Posterior cingulate gyrus (tissue), 11 donors: ENCODE data around the gene CLEC4E.
"Not testable (repeated sequence)": the region's sequence is repeated elsewhere in the genome, so short reads cannot be mapped to it uniquely, and the experiment has no call there.

Experiments used
- DNase-seq, 10 donors: peaks; one replicate each; pipeline versions ENCODE4 v3.0.0 to v3.0.0-alpha.2; 2020 to 2021; ENCODE audit warnings: mixed read lengths in 3 of 10
- intact Hi-C: fragments of 100-400 bp; cut with DNase I; formaldehyde crosslinking; loops from one replicate; pipeline ENCODE4 v1.15.1; 2023

Gene CLEC4E, protein sequence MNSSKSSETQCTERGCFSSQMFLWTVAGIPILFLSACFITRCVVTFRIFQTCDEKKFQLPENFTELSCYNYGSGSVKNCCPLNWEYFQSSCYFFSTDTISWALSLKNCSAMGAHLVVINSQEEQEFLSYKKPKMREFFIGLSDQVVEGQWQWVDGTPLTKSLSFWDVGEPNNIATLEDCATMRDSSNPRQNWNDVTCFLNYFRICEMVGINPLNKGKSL

DNA sequence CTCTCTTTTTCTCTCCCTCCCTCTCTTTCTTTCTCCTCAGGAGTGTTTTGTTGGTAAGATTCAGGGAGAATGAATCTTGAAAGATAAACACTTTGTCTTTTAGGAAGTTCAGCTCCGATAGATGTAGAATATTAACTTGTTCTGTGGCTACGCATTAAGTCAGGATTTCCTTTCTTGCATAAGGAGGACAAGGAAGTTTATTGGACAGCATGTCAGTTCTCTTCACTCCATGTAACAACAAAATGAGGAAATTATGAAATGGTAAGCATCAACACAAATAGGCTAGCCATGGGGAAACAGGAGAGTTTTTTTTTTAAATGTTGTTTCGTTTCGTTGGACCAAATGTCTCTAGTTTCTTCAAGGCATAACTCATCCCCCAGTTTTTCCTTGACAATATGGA, at the start of gene CLEC4E:
CLEC4E (minus strand) TSS at position 75 of the 400 bp plus-strand sequence. CDS start 108 bp downstream, outside the sequence.
- intact Hi-C loops, result loop anchor here (10.0 kb wide), 1 partner anchor 504 kb away; no protein-coding TSS in a partner anchor
- DNase-seq, result not testable (repeated sequence)

DNA sequence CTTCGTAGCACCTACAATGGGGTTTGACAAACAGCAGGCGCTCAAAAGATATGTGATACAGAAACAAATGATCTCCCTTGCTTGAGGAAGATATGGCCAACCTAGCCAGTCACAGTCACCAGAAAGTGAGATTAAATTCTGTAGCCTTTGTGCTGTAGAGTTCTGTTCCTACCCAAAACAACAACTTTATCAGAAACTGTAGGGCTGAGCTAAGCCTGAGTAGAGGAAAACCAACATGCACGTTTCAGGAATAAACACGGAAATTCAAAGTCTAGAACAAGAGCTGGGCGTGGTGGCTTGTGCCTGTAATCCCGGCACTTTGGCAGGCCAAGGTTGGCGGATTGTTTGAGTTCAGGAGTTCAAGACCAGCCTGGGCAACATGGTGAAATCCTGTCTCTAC, 49.0 kb upstream of the CLEC4E start:
- intact Hi-C loops, result no loop called here

DNA sequence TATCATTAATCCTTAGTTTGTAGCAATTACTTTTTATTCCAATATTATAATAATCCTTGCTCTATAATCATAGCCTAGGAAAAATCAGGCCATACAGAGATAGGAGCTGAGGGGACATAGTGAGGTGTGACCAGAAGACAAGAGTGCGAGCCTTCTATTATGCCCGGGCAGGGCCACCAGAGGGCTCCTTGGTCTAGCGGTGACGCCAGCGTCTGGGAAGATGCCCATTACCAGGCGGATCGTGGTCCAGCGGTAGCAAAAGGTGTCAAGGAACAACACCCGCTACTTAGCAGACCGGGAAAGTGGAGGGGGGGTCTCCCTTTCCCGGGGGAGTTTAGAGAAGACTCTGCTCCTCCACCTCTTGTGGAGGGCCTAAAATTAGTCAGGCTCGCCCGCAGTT, 43.8 kb upstream of the CLEC4E start:
- intact Hi-C loops, DNase-seq: not testable (repeated sequence)

More for the DNA sequence above, 49.0 kb upstream of the CLEC4E start:
- no peak for DNase-seq

DNA sequence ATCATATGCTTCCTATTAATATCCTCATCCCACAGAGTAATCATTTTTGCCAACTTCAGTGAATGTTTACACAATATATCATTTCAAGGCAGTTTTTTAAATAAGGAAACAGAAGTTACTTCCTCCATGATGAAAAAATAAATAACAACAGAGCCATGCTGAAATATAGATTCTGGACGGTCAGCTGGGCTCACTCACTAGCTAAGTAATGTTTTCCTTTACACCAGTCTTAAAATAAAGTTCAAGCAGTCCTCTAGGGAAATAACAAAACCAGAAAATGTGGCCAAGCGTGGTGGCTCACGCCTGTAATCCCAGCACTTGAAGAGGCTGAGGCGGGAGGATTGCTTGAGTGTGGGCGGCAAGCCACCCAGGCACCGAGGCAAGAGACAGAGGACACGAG, 43.3 kb upstream of the CLEC4E start:
- DNase-seq, result peak in 6 of 10 donors; percentile 15 to 87 (median 62)
- intact Hi-C loops, result no loop called here

DNA sequence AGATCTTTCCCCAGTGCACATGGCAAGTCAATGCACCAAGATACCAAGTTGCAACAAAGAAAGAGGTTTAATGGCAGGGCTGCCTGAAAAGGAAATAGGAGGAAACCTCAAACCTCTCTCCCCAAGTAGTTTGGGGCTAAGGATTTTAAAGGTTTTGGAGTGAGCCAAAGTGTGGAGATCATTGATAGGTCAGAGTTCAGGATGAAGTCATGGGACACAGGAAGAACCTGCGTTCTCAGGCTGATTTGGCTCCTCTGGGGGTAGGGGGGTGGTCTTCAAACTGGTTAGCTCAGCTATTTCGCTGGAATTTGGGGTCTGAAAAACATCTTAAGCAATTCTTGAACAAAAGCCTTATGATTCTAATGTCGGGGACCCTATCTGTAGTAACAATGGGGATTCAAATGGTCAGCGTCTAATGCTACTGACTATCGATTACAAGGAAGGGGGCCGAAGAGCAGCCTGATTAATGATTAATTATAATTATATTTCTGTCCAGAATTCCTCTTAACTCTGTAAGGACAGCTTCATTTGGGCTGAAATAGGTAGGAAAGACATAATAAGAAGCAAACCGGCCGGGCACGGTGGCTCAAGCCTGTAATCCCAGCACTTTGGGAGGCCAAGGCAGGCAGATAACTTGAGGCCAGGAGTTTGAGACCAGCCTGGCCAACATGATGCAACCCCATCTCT, 40.5 kb upstream of the CLEC4E start:
- DNase-seq, result no peak
- intact Hi-C loops, result no loop called here

DNA sequence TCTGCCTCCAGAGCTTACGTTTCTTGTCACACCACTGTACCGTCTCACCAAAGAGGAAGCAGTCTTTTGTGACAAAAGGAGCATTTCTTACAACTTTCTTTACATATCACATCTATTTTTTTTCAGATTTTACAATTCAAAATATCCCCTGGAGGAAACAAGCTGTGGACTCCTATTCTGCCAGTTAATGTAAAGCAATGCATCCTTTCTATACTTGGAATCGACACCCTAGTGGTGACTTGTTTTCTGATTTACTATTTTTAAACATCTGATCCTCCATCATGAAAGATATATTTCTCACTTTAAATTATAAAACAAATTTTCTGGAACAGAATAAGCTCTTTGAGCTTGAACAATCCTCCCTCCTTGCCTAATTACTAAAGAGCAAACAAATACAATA, 37.2 kb upstream of the CLEC4E start:
- DNase-seq, result no peak
- intact Hi-C loops, result no loop called here

DNA sequence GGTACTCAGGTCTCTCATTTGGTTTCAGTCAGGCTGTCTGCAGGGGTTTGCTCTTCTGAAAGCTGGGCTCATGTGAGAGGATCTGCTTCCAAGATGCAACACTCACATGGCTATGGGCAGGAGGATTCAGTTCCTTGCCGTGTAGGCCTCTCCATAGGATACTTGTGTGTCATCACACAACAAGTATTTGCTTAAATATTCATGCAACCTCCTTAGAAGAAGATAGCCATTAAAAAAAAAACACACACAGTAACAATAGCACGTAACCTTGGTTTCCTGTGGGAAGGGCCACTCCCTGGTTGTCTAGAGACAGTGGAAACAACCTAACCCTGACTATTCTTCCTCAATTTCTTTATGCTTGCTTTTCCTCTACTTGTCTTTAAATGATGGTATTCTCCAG, 31.8 kb upstream of the CLEC4E start:
- intact Hi-C loops, result no loop called here
- DNase-seq, result no peak

DNA sequence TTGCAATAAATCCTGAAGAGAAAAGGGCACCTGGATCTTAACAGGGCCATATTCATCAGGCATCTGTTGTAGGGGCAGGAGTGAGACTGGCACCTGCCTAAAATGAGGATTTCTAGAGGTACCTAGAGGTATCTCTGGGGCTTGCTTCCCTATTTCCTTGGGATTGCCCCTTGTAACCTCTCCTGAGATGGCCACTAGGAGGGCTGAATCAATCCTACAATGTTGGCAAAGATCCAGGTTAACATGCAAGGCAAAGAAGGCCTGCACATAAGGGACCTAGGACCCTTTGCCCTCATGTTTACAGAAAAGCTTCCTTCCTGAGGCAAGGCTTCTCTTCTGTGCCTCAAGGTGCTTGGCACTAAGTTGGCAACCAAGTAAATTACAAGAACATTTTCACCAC, 25.8 kb upstream of the CLEC4E start:
- intact Hi-C loops, result no loop called here
- no peak for DNase-seq

DNA sequence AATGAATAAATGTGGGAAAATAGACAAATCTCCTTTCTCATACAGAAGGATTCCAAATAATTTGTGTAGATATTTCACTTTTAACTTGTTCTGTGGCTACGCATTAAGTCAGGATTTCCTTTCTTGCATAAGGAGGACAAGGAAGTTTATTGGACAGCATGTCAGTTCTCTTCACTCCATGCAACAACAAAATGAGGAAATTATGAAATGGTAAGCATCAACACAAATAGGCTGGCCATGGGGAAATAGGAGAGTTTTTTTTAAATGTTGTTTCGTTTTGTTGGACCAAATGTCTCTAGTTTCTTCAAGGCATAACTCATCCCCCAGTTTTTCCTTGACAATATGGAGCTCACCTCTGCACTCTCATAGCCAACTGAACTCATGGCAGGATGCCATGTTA, 25.3 kb upstream of the CLEC4E start:
- intact Hi-C loops, DNase-seq: not testable (repeated sequence)

DNA sequence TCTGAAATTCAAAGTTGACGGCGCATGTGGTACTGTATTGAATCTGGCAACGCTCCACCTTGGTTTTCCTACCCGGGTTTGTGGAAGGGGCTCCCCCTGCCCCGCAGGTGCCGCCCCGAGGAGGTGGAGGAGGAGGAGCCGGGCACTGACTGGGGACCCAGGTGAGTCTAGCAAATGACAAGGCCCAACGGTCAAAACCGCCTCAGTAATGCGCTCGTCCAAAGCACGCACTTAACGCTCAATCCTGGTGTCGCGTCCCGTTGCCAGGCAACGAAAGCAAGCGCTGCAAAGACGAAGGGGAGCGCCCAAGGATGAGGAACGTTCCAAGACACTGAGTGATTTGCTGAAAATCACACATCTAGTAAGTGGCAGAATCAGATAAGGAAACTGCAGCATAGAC, 24.0 kb upstream of the CLEC4E start:
- DNase-seq, result no peak
- intact Hi-C loops, result no loop called here

DNA sequence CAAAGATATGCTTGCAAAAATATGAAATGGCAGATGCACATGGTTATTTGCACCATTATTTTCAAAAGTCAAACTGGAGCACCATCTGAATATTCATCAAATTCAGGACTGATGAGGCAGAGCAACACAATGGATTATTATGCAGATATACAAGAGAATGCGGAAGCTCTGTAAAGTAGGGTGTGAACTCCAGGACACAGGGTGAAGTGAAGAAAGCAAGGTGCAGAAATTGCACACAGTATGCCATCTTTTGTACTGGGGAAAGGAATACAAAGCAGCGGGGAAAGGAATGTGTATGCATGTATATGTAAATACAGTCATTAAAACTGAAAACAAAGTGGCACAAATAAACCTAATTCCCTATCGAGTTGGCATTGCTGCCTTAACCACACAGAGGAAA, 22.7 kb upstream of the CLEC4E start:
- intact Hi-C loops, result no loop called here
- no peak for DNase-seq

DNA sequence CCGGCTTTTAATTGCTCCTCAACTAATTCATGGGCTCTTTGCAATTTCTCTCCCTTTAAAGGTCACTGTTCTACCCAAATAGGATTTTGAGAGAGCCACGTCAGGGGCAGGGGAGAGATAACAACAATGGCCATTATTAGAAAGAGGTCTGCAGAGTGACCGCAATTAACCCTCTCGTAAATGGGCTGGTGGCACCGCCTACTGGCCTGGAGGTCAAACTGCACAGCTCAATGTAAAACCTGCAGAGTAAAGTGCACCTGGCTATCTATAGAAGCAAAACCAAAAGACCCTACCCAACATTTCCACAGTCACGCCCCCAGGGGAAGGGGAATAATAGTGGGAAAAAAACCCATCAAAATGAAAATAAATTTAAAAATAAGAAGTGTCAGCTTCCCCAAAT, 21.6 kb upstream of the CLEC4E start:
- intact Hi-C loops, result no loop called here
- DNase-seq, result no peak

DNA sequence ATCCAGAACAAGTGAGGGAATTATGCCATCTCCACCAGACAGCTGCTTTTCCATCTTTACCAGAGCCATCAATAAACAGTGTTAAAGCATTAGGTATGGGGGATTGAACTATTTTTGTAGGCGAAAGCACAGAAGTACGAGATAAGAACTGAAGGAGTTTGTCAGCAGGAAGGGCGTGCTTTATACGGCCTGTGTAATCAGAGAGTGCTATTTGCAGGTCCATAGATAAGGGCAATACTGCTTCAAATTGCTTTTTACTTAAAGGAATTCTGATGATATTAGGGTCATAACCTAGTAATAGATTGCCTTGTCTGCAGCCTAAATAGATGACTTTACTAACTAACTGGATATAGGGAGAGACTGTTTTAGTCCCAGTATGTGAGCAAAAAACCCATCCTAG, 20.3 kb upstream of the CLEC4E start:
- no peak for DNase-seq
- intact Hi-C loops, result no loop called here

DNA sequence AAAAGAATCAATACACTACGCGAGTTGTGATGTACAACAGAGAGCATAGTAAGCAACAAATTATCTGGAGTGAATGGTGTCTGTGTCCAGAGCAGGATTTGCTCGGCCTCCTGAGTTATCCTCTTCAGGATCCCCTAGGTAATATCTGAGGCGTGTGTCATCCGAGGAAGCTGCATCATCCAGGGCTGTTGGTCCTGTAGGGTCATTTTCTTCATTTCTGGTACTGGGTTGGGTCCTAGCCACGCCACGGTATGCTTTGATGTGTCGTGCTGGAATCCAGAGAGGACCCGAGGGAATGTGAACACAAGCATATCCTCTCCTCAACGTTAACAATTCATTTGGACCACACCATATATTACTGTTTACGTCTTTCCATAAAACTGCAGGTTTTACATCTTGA, 19.0 kb upstream of the CLEC4E start:
- intact Hi-C loops, result no loop called here
- DNase-seq, result no peak

DNA sequence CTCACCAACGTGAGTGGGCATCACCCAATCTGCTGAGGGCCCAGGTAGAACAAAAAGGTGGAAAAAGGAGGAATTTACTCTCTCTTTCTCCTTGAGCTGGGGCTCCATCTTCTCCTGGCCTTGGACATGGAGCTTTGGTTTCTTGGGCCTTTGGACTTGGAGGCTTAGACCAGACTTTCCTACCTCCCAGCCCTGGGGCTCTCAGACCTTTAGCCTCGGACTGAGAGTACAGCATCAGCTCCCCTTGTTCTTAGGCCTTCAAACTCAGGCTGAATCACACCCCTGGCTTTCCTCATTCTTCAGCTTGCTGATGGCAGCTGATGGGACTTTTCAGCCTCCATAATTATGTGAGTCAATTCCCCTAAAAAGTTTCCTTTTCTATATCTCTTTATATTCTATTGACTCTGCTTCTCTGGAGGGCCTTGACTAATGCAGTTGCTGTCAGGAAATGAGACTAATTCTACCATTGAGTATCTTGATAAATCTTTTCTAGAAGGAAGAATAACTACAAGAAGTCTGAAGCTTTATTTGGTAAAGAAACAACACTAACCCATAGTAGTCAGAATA, 15.9 kb upstream of the CLEC4E start:
- intact Hi-C loops, result no loop called here
- no peak for DNase-seq

DNA sequence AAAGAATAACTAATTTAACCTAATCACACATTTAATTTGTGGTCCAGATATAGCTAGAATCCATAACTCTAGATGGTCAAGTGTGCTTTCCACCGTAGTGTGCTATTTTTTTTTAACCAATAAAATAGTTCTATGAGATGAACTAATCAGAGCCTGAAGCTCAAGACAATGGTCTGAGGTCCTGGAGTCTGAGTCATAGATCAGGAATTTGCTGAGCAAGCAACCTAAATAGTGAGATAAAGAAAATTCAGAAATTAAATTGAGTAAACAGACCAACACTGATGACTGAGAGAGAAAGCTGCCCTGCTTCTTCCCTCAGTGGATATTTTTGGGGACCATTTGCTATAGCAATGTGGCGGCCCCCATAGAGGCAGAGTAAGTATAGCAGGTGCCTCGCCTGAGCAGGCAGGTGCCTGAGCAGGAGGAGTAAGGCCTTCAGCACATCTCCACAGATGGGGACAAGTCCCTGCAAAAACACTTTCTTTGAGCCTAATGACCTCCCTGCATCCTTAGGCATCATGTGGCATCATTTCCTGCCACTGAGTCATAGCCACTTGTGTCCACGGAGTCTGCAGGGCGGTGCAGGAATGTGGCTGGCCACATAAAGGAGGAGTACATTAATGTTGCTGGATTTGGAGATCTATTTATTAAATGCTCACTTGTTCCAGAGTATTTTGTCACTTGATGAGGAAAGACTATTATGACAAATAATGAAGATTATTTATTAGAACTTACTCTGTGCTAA, 13.9 kb upstream of the CLEC4E start:
- intact Hi-C loops, result no loop called here
- no peak for DNase-seq

DNA sequence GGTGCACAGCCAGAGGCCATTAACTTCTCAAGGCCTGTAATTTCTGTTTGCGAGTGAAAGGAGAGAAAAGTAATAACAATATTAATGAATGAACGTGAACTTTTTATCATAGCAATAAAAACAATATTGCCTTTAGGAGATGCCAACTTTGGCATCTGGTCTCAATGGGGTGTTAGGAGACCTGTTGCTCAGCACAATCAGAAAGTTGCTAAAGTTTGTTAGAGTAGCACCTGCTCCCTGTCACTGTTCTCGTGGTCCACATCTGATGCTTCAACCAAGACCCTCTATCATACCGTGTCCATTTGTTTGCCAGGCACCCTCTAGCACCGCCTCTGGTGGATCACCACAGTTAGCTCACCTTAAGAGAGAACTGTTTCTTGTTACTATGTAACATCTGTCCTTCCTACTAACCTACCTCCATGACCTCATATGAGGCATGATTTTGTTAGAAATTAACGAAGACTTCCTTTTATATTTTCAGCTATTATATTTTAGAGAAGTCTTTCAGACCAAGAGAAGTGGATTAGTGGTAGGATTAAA, 12.5 kb upstream of the CLEC4E start:
- DNase-seq, result no peak
- intact Hi-C loops, result no loop called here

DNA sequence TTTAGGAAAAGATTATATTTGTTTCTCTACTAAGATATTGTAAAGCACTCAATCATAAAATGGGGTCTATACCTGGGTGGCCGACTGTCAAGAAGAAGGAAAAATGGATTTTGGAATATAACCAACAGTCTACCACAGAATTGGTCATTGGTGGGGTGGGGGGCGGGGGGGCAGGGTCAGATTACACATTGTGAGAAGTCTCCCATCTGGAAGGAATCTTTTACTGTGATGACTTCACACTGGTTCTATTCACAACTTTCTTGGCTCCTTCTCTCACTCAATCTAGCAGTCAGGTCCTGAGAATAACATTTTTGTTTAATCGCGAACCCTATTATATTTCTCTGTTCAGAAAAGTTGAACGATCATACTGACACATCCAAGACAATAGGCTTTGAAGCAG, 8.7 kb upstream of the CLEC4E start:
- intact Hi-C loops, result loop anchor here (10.0 kb wide), 1 partner anchor 495 kb away; no protein-coding TSS in a partner anchor
- DNase-seq, result no peak

DNA sequence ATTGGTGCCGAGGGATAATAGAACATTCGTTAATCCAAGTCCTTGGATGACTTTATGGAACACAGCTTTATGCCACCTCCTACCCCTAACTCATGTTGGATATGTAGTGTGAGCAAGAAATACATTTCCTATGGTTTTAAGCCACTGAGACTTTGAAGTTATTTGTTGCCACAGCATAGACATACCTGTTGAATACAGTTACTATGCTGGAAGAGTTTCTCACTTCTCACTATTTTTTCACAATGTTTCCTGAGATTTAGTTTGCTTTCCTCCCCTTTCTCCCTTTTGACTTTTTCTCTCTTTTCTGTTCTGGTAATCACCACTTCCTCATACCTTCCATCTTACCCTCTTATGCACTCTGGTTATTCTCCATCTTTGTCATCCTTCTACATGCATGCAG, 7.5 kb upstream of the CLEC4E start:
- intact Hi-C loops, result loop anchor here (10.0 kb wide), 1 partner anchor 497 kb away; no protein-coding TSS in a partner anchor
- DNase-seq, result no peak

DNA sequence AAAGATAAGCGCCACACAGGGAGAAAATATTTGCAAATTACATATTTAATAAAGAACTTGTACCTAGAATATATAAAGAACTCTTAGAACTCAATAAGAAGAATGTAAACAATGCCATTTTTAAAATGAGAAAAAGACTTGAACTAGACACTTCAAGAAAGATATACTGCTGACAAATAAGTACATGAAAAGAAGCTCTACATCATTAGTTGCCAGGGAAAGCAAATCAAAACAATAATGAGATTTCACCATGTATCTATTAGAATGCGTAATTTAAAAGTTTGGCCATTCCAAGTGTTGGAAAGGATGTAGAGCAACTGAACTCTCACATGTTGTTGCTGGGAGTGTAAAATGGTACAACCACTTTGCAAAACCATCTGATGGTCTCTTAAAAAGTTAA, 6.9 kb upstream of the CLEC4E start:
- no peak for DNase-seq
- intact Hi-C loops, result loop anchor here (10.0 kb wide), 1 partner anchor 497 kb away; no protein-coding TSS in a partner anchor

DNA sequence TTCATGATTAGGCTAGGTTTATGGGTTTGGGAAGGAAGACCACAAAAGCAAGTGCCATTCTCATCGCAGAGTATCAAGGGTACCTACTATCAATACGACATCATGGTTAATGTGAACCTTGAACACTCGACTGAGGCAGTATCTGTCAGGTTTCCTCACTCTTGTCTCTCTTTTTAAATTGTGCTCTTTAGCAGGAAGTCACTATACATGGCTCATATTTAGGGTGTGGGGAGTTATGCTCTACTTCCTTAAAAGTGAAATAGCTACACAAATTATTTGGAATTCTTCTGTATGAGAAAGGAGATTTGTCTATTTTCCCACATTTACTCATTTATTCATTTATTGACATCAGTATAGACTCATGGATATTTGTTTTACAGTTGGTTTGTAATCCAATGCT, 5.9 kb upstream of the CLEC4E start:
- DNase-seq, result no peak
- intact Hi-C loops, result loop anchor here (10.0 kb wide), 1 partner anchor 498 kb away; no protein-coding TSS in a partner anchor
